ENCODE results near the gene TAX1BP3.

DNA sequence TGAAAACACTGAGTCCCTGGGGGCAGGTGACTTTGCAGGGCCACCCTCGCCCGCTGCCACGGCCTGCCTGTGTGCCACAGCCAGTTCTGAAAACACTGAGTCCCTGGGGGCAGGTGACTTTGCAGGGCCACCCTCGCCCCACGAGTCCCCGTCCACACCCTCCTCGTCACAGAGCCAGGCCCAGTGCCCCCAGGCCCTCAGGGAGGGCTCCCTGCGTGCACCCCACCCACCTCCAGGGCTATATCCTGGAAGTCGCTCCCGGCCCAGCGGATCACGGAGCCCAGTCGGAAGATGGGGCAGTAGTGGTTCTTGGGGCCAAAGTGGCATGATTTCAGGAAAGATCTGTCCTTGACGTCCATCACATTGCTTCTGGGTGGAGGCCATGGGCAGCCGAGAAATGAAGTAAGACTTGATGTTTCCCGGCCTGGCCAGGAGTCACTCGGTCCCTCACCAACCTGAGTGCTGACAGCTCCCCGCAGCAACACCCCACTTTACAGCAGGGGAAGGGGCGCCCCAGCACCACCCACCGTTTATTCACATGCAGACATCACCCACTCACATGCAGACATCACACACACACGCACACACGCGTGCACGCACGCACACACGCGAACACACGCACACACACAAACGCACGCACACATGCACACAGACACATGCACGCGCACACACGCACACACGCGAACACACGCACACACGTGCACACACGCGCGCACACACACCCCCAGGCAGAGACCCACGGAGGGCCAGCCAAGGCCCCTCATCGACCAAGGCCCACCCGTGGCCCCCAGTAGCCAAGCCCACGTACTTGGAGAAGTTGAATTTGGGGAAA is 21.1 kb upstream of the TAX1BP3 start:
- TF ChIP-seq, protein P1, sequence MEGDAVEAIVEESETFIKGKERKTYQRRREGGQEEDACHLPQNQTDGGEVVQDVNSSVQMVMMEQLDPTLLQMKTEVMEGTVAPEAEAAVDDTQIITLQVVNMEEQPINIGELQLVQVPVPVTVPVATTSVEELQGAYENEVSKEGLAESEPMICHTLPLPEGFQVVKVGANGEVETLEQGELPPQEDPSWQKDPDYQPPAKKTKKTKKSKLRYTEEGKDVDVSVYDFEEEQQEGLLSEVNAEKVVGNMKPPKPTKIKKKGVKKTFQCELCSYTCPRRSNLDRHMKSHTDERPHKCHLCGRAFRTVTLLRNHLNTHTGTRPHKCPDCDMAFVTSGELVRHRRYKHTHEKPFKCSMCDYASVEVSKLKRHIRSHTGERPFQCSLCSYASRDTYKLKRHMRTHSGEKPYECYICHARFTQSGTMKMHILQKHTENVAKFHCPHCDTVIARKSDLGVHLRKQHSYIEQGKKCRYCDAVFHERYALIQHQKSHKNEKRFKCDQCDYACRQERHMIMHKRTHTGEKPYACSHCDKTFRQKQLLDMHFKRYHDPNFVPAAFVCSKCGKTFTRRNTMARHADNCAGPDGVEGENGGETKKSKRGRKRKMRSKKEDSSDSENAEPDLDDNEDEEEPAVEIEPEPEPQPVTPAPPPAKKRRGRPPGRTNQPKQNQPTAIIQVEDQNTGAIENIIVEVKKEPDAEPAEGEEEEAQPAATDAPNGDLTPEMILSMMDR (conservative IDR thresholded peaks at IDR 0.05 in 1 of 2, IDR thresholded peaks at IDR 0.05 in 1 of 2; ENCODE audit: low read depth in 1 of 2, low read length in 2 of 2), result no peak
- TF ChIP-seq EZH2 (IDR thresholded peaks at IDR 0.05; ENCODE audit: low read length, missing control alignments), result no peak
